Epithelial cell of proximal tubule (primary cell): ENCODE results near the gene ME1. TPM values are rescaled to one million over a fixed set of nuclear protein-coding genes. Genes with fewer than 3 reads are reported as not detected.
A peak's percentile ranks its signal among the peaks of the same experiment; 100 is the strongest.

Source experiments
- DNase-seq: peaks from one replicate; pipeline ENCODE4 v3.0.0-alpha.2; 2011; ENCODE audit warnings: low read depth
- H3K4me3 ChIP-seq: 2 replicates; pipeline ENCODE4 v1.5.1; 2011; ENCODE audit warnings: low read depth, mild to moderate bottlenecking, low read length
- CTCF ChIP-seq: conservative IDR thresholded peaks from 2 replicates; pipeline ENCODE4 v1.5.1; 2012; ENCODE audit warnings: low read depth, mild to moderate bottlenecking, low read length
- total RNA-seq: library from RNA; depleted of rRNA; stranded (reverse); fragments of >200 nt; gene quantifications from 2 replicates; pipeline ENCODE4 v1.2.3, GENCODE V29; 2015

ME1 gene
- total RNA-seq, 1 donor from 2014 or later = 13.3 TPM

GRCh38 chr6:83215131-83216047 lies 215.5 kb downstream of the ME1 start:
- DNase-seq = no peak
- TF ChIP-seq CTCF = peak; percentile 96
- H3K4me3 ChIP-seq = no peak overlapping the region

GRCh38 chr6:83202031-83202430 lies 228.8 kb downstream of the ME1 start:
- TF ChIP-seq CTCF = no peak
- no peak for DNase-seq
- H3K4me3 ChIP-seq = no peak overlapping the region

GRCh38 chr6:83199863-83200225 lies 231.0 kb downstream of the ME1 start:
- H3K4me3 ChIP-seq = no peak overlapping the region
- no peak for TF ChIP-seq CTCF
- DNase-seq = peak; percentile 90

- no peak overlapping the region for H3K4me3 ChIP-seq
- DNase-seq = no peak
- TF ChIP-seq CTCF = no peak
These were observed 231.5 kb downstream of the ME1 start for GRCh38 chr6:83199173-83199862.

GRCh38 chr6:83198486-83199172 lies 232.2 kb downstream of the ME1 start:
- no peak for DNase-seq
- H3K4me3 ChIP-seq = no peak overlapping the region
- TF ChIP-seq CTCF = no peak

- H3K4me3 ChIP-seq = peak overlapping the region; percentile 83
- no peak for DNase-seq
- no peak for TF ChIP-seq CTCF
These were observed 236.9 kb downstream of the ME1 start for GRCh38 chr6:83193747-83194566.
